H1 (cell line): ENCODE data around the gene RNF220. TPM values are rescaled to one million over a fixed set of nuclear protein-coding genes. Genes with fewer than 3 reads are reported as not detected.

Experiments
- CTCF ChIA-PET: fragments of 300-600 bp; sonication (Branson Sonifier 250); formaldehyde crosslinking; loops from one replicate; lab custom pipeline; 2021; ENCODE audit not compliant: partially characterized antibody; lab: Charles Lee
- POLR2A ChIA-PET: fragments of 300-600 bp; sonication (Branson Sonifier 250); formaldehyde crosslinking; loops from one replicate; lab custom pipeline; 2021; ENCODE audit warnings: inconsistent platforms; ENCODE audit not compliant: partially characterized antibody; lab: Charles Lee
- DNase-seq, 2 experiments: peaks; one replicate each; pipeline versions ENCODE4 v3.0.0 to v3.0.0-alpha.2; 2010 to 2022; ENCODE audit warnings: low spot score in 2 of 2, low read depth in 1 of 2, mixed read lengths in 1 of 2
- FAIRE-seq: peaks from 2 replicates; lab custom pipeline; 2011; peaks lifted over from hg19 to GRCh38; lab: Jason Lieb, UNC
- H2AFZ ChIP-seq: 2 replicates; pipeline ENCODE4 v1.8.1; 2012; ENCODE audit warnings: low read length, inconsistent platforms
- H2AK5ac ChIP-seq: 2 replicates; pipeline ENCODE4 v1.6.1; 2013; ENCODE audit warnings: low read depth, low read length
- H2BK120ac ChIP-seq: replicated peaks from 2 replicates; pipeline ENCODE3; 2013; ENCODE audit warnings: low read depth, low read length, inconsistent platforms
- H2BK12ac ChIP-seq: 2 replicates; pipeline ENCODE4 v1.6.1; 2013; ENCODE audit warnings: low read depth, low read length
- H2BK15ac ChIP-seq: 2 replicates; pipeline ENCODE4 v1.6.1; 2013; ENCODE audit warnings: low read length
- H2BK20ac ChIP-seq: 2 replicates; pipeline ENCODE4 v1.6.1; 2013; ENCODE audit warnings: low read length
- H2BK5ac ChIP-seq: 2 replicates; pipeline ENCODE4 v1.6.1; 2013; ENCODE audit warnings: low read depth, low read length
- H3K14ac ChIP-seq: 2 replicates; pipeline ENCODE4 v1.6.1; 2013; ENCODE audit warnings: inconsistent platforms; ENCODE audit not compliant: insufficient read length
- H3K18ac ChIP-seq: 2 replicates; pipeline ENCODE4 v1.6.1; 2013; ENCODE audit warnings: low read length; ENCODE audit errors: extremely low read depth
- H3K23ac ChIP-seq: 2 replicates; pipeline ENCODE4 v1.6.1; 2013; ENCODE audit warnings: inconsistent platforms; ENCODE audit not compliant: insufficient read length
- H3K23me2 ChIP-seq: 2 replicates; pipeline ENCODE4 v1.6.1; 2013; ENCODE audit warnings: low read depth, low read length
- H3K27ac ChIP-seq: 2 replicates; pipeline ENCODE4 v1.6.1; 2011; ENCODE audit warnings: low read depth, low read length, inconsistent platforms
- H3K27me3 ChIP-seq, 4 experiments: replicated peaks in 1 of 4; 1 replicate in 1 of 4; 2 replicates in 3 of 4; pipeline versions ENCODE4 v1.6.1 to v1.8.1; 2011 to 2013; ENCODE audit warnings: low read length in 3 of 4, mild to moderate bottlenecking in 3 of 4, inconsistent platforms in 2 of 4, mixed read lengths in 2 of 4, moderate library complexity in 1 of 4; ENCODE audit not compliant: control insufficient read depth in 3 of 4, insufficient read depth in 3 of 4; ENCODE audit errors: extremely low read depth in 1 of 4
- H3K36me3 ChIP-seq, 4 experiments: 2 replicates each; pipeline versions ENCODE4 v1.6.1 to v1.8.1; 2011 to 2013; ENCODE audit warnings: mild to moderate bottlenecking in 4 of 4, low read length in 3 of 4, moderate library complexity in 2 of 4, control low read depth in 1 of 4, inconsistent platforms in 1 of 4; ENCODE audit not compliant: insufficient read depth in 4 of 4, control insufficient read depth in 2 of 4
- H3K4ac ChIP-seq: replicated peaks from 2 replicates; pipeline ENCODE3; 2013; ENCODE audit warnings: low read length, low read depth, mixed read lengths, inconsistent platforms; ENCODE audit not compliant: insufficient read length
- H3K4me1 ChIP-seq, 4 experiments: replicated peaks in 1 of 4; 1 replicate in 1 of 4; 2 replicates in 3 of 4; pipeline versions ENCODE4 v1.6.1 to v1.8.1; 2011 to 2013; ENCODE audit warnings: low read length in 3 of 4, inconsistent platforms in 2 of 4, mixed read lengths in 1 of 4; ENCODE audit not compliant: insufficient read depth in 4 of 4, control insufficient read depth in 3 of 4
- H3K4me2 ChIP-seq, 2 experiments: 2 replicates each; pipeline versions ENCODE4 v1.6.1 to v1.8.1; 2011 to 2013; ENCODE audit warnings: low read depth in 2 of 2, low read length in 2 of 2, control low read depth in 1 of 2, inconsistent platforms in 1 of 2, mild to moderate bottlenecking in 1 of 2; ENCODE audit not compliant: insufficient read depth in 1 of 2
- H3K4me3 ChIP-seq, 4 experiments: fragments of 200-600, 300-600 bp in 1 of 4; sonication (generic), shearing (Covaris generic), sonication (Bioruptor Twin) in 1 of 4; 2 replicates each; pipeline versions ENCODE4 v1.5.1 to v1.8.1; 2011 to 2016; ENCODE audit warnings: low read length in 4 of 4, low read depth in 3 of 4, control low read depth in 2 of 4, inconsistent platforms in 2 of 4, mild to moderate bottlenecking in 2 of 4, mixed read lengths in 1 of 4, moderate library complexity in 1 of 4; ENCODE audit not compliant: insufficient read depth in 2 of 4; ENCODE audit errors: extremely low read depth in 1 of 4
- H3K56ac ChIP-seq: replicated peaks from 2 replicates; pipeline ENCODE3; 2013; ENCODE audit warnings: low read depth, mild to moderate bottlenecking, mixed read lengths, low read length, inconsistent platforms; ENCODE audit not compliant: insufficient read length
- H3K79me1 ChIP-seq: 2 replicates; pipeline ENCODE4 v1.6.1; 2013; ENCODE audit warnings: low read depth, low read length, control low read depth
- H3K79me2 ChIP-seq, 2 experiments: 2 replicates each; pipeline versions ENCODE4 v1.6.1 to v1.8.1; 2012 to 2013; ENCODE audit warnings: low read length in 2 of 2, mild to moderate bottlenecking in 2 of 2, inconsistent platforms in 1 of 2; ENCODE audit not compliant: insufficient read depth in 2 of 2, control insufficient read depth in 1 of 2
- H3K9ac ChIP-seq, 4 experiments: replicated peaks in 1 of 4; 1 replicate in 1 of 4; 2 replicates in 3 of 4; pipeline versions ENCODE4 v1.6.1 to v1.8.1; 2011 to 2013; ENCODE audit warnings: low read depth in 3 of 4, low read length in 3 of 4, control low read depth in 2 of 4, mild to moderate bottlenecking in 2 of 4, moderate library complexity in 2 of 4, inconsistent platforms in 1 of 4; ENCODE audit errors: extremely low read depth in 1 of 4
- H3K9me3 ChIP-seq, 2 experiments: 2 replicates each; pipeline versions ENCODE4 v1.6.1 to v1.8.1; 2012 to 2013; ENCODE audit warnings: mild to moderate bottlenecking in 2 of 2, moderate library complexity in 2 of 2, control low read depth in 1 of 2, inconsistent platforms in 1 of 2, low read depth in 1 of 2, low read length in 1 of 2, mixed read lengths in 1 of 2; ENCODE audit not compliant: insufficient read depth in 2 of 2
- H4K20me1 ChIP-seq, 2 experiments: replicated peaks in 1 of 2; 2 replicates each; pipeline versions ENCODE3 to v1.8.1; 2011 to 2013; ENCODE audit warnings: inconsistent platforms in 2 of 2, low read length in 2 of 2, mild to moderate bottlenecking in 1 of 2; ENCODE audit not compliant: insufficient read depth in 2 of 2, control insufficient read depth in 1 of 2
- H4K5ac ChIP-seq: 2 replicates; pipeline ENCODE4 v1.6.1; 2013; ENCODE audit warnings: low read length, low read depth, mixed read lengths, inconsistent platforms; ENCODE audit not compliant: insufficient read length
- H4K8ac ChIP-seq: 2 replicates; pipeline ENCODE4 v1.8.0; 2013; ENCODE audit warnings: mild to moderate bottlenecking, moderate library complexity, low read length, inconsistent platforms; ENCODE audit not compliant: insufficient read depth; ENCODE audit errors: extremely low read depth
- H4K91ac ChIP-seq: replicated peaks from 2 replicates; pipeline ENCODE3; 2013; ENCODE audit warnings: low read length, mixed read lengths, inconsistent platforms; ENCODE audit not compliant: insufficient read length
- WGBS, 2 experiments: shearing (Covaris generic) in 1 of 2; methylation state at CpG; one replicate each; pipeline versions ENCODE4 v1.1.6 to v1.1.7; 2013 to 2015; ENCODE audit warnings: low lambda C conversion rate in 2 of 2, mixed read lengths in 2 of 2, inconsistent platforms in 1 of 2, low coverage in 1 of 2, missing lambda C conversion rate in 1 of 2; ENCODE audit not compliant: insufficient replicate concordance in 2 of 2, insufficient coverage in 1 of 2, insufficient read length in 1 of 2; ENCODE audit errors: extremely low coverage in 1 of 2, missing lambda C conversion rate in 1 of 2; 5-methylcytosine and 5-hydroxymethylcytosine counted together
- polyA plus RNA-seq, 7 experiments: library from polyadenylated mRNA; depleted of rRNA in 3 of 7; stranded (reverse) in 5 of 7; unstranded in 2 of 7; fragments of >200 nt in 5 of 7; fragments of 200-250 nt in 2 of 7; gene quantifications; 1 replicate in 5 of 7; 2 replicates in 1 of 7; 4 replicates in 1 of 7; pipeline versions ENCODE4 v1.2.1 to v1.2.3, GENCODE V29; 2011 to 2013; ENCODE audit warnings: missing spikeins in 2 of 7, mixed read lengths in 2 of 7
- total RNA-seq: library from RNA; stranded (reverse); fragmentation: NEBNext Ultra II Directional; extraction: Animal tissue kit (Norgen Biotek cat#: 25700); gene quantifications from 2 replicates; pipeline ENCODE4 v1.2.1, GENCODE V29; 2021

The RNF220 gene
- total and polyA plus RNA-seq, 2 of the 8 experiments (the other 6 are each of a cell fraction or from before 2014, with no cell fraction given): 123 to 160 TPM

DNA sequence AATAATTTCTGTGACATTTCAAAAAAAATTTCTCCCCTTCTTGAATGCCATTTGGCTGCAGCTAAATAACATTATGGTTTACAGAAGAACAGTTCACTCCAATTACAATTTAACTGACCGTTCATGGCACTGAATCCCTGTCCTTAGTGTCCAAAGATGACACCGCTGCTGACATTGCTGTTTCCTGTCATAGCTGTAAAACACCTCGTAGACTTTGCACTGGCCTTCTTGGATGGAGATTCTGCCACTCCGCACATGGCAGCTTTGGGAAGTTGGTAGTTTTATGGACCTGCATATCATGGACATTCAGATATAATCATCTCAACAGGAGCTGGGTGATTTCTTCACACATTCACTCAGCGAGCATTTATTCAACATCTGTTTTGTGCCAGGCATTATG, 274.4 kb downstream of the RNF220 start:
- no peaks in the 10 kb centered on the region for H3K9me3 ChIP-seq
- no peak overlapping the region for H2AFZ ChIP-seq
- H3K79me2 ChIP-seq: no peaks in the 10 kb centered on the region
- H3K18ac ChIP-seq: no peak overlapping the region
- CTCF ChIA-PET: interaction anchor here (1.3 kb wide), 1 partner anchor 28 kb away, joined by 3 read pairs; no protein-coding TSS in a partner anchor
- 0 out of 2 replicates have a peak overlapping the region, but pooled peaks have one; percentile 21 for H2BK15ac ChIP-seq
- H3K56ac ChIP-seq: no peak overlapping the region
- no peak for FAIRE-seq
- no peak overlapping the region for H3K4ac ChIP-seq
- H3K23ac ChIP-seq: no peak overlapping the region
- no peak overlapping the region for H3K4me2 ChIP-seq
- no peaks in the 10 kb centered on the region; a peak in 2 of 8 replicates for H3K36me3 ChIP-seq
- H2BK120ac ChIP-seq: no peak overlapping the region
- H2BK20ac ChIP-seq: no peak overlapping the region
- no peak overlapping the region for H4K8ac ChIP-seq
- no peaks in the 10 kb centered on the region for H3K27me3 ChIP-seq
- POLR2A ChIA-PET: interaction anchor here (1.2 to 2.2 kb wide), 3 partner anchors 8 to 42 kb away, joined by 3 to 7 read pairs (median 3); no protein-coding TSS in a partner anchor
- no peak overlapping the region for H3K4me3 ChIP-seq
- WGBS, 2 experiments: 89% methylated on average over 5 of the region's 5 CpGs; no CpG with 5 or more reads in 1 of the 2 experiments
- no peak overlapping the region for H4K5ac ChIP-seq
- H2BK12ac ChIP-seq: no peak overlapping the region
- H4K20me1 ChIP-seq: no peaks in the 10 kb centered on the region
- peaks cover 6% of the 10 kb centered on the region for H3K23me2 ChIP-seq
- no peak overlapping the region for H3K14ac ChIP-seq
- DNase-seq: no peak
- H3K79me1 ChIP-seq: no peaks in the 10 kb centered on the region
- peaks cover 5 to 14% (median 10%) of the 10 kb centered on the region in 4 experiments; a peak in 5 of 7 replicates for H3K4me1 ChIP-seq
- H3K27ac ChIP-seq: no peak overlapping the region
- no peak overlapping the region for H4K91ac ChIP-seq
- no peak overlapping the region for H2AK5ac ChIP-seq
- no peak overlapping the region; the same call in 1 of the 2 replicates for H2BK5ac ChIP-seq
- no peak overlapping the region for H3K9ac ChIP-seq
